Fibroblast of lung (primary cell): ENCODE measurements around the gene VKORC1L1. TPM values are rescaled to one million over a fixed set of nuclear protein-coding genes. Genes with fewer than 3 reads are reported as not detected.

Experiments
- DNase-seq, 2 donors: peaks; one replicate each; pipeline versions ENCODE4 v3.0.0 to v3.0.0-alpha.2; 2010; ENCODE audit warnings: low read depth in 2 of 2
- H2AFZ ChIP-seq: 2 replicates; pipeline ENCODE4 v1.5.1; 2012; ENCODE audit warnings: low read length, control low read depth, inconsistent platforms
- H3K27ac ChIP-seq: 2 replicates; pipeline ENCODE4 v1.5.1; 2011; ENCODE audit warnings: low read length, control low read depth; ENCODE audit not compliant: insufficient read depth
- H3K27me3 ChIP-seq: 2 replicates; pipeline ENCODE4 v1.5.1; 2011; ENCODE audit warnings: mild to moderate bottlenecking, low read length; ENCODE audit not compliant: control insufficient read depth, insufficient read depth
- H3K36me3 ChIP-seq: 2 replicates; pipeline ENCODE4 v1.5.1; 2011; ENCODE audit warnings: low read length; ENCODE audit not compliant: control insufficient read depth, insufficient read depth
- H3K4me1 ChIP-seq: 2 replicates; pipeline ENCODE4 v1.5.1; 2011; ENCODE audit warnings: low read length; ENCODE audit not compliant: control insufficient read depth, insufficient read depth; ENCODE audit errors: extremely low read depth
- H3K4me2 ChIP-seq: 2 replicates; pipeline ENCODE4 v1.5.1; 2011; ENCODE audit warnings: low read length, control low read depth; ENCODE audit not compliant: insufficient read depth; ENCODE audit errors: extremely low read depth
- H3K4me3 ChIP-seq, 4 experiments: fragments of 200-600 bp in 1 of 4; sonication (generic) in 1 of 4; replicated peaks in 1 of 4; 2 replicates each; pipeline ENCODE4 v1.5.1; 2011 to 2016; ENCODE audit warnings: low read length in 4 of 4, low read depth in 3 of 4, mild to moderate bottlenecking in 3 of 4, control low read depth in 2 of 4, inconsistent platforms in 1 of 4, mixed read lengths in 1 of 4; ENCODE audit not compliant: insufficient read depth in 1 of 4; ENCODE audit errors: control extremely low read depth in 1 of 4
- H3K79me2 ChIP-seq: 2 replicates; pipeline ENCODE4 v1.5.1; 2012; ENCODE audit warnings: mild to moderate bottlenecking, low read length, inconsistent platforms; ENCODE audit not compliant: control insufficient read depth, insufficient read depth
- H3K9ac ChIP-seq: 2 replicates; pipeline ENCODE4 v1.5.1; 2011; ENCODE audit warnings: mild to moderate bottlenecking, low read length, control low read depth; ENCODE audit not compliant: insufficient read depth
- H3K9me3 ChIP-seq: 2 replicates; pipeline ENCODE4 v1.5.1; 2012; ENCODE audit warnings: low read depth, low read length; ENCODE audit not compliant: control insufficient read depth, insufficient read depth
- H4K20me1 ChIP-seq: 2 replicates; pipeline ENCODE4 v1.5.1; 2011; ENCODE audit warnings: low read length; ENCODE audit not compliant: control insufficient read depth, insufficient read depth; ENCODE audit errors: extremely low read depth
- EZH2 ChIP-seq: IDR thresholded peaks from 2 replicates; pipeline ENCODE4 v1.5.1; 2012; ENCODE audit warnings: low read length, control low read depth, mild to moderate bottlenecking; ENCODE audit errors: missing control alignments
- polyA plus RNA-seq, 2 donors: library from polyadenylated mRNA; depleted of rRNA in 1 of 2; stranded (reverse) in 1 of 2; unstranded in 1 of 2; fragments of >200 nt; gene quantifications; 2 replicates each; pipeline ENCODE4 v1.2.1, GENCODE V29; 2011 to 2012; ENCODE audit warnings: missing spikeins in 1 of 2
- total RNA-seq: library from RNA; depleted of rRNA; stranded (reverse); fragments of >200 nt; gene quantifications from 2 replicates; pipeline ENCODE4 v1.2.1, GENCODE V29; 2014
- TF ChIP-seq, protein P1 (sequence below), 2 donors: IDR thresholded peaks in 1 of 2; conservative IDR thresholded peaks in 1 of 2; 1 replicate in 1 of 2; 2 replicates in 1 of 2; pipeline ENCODE4 v1.5.1; 2011 to 2012; ENCODE audit warnings: low read length in 2 of 2, control low read depth in 1 of 2, inconsistent platforms in 1 of 2, low read depth in 1 of 2, mild to moderate bottlenecking in 1 of 2

The VKORC1L1 gene
- total and polyA plus RNA-seq, 2 donors (not counting 1 experiment from before 2014, with no cell fraction given) = 12.7 to 24.2 TPM

DNA sequence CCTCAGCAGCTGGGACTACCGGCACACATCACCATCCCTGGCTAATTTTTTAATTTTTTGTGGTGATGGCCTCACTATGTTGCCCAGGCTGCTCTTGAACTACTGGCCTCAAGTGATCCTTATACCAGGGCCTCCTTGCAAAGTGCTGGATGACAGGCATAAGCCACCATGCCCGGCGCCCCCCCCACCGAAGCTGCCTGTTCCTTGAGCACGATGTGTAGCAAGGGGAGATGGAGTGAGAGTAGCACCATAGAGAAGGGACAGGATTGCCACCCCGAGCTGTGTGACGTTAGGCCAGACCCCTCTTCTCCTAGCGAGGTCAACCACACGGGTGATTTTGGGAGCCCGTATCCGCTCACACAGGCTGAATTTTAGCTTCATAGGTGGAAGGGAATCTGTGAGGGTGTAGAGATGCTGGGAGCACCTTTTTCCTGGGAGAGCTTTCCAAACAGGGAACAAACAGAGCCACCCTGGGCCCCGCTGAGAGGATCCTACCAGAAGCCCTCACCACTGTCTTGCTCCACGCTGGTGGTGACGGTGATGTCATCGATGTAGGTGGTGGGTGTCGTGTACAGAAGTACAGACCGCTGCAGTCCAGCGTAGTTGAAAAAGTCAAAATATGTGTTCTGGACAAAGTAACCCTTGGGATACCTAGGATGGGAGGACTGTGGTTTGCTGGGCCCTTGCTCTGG lies 106.2 kb downstream of the VKORC1L1 start:
- H3K27ac ChIP-seq = no peak overlapping the region
- no peaks in the 10 kb centered on the region for H4K20me1 ChIP-seq
- no peak overlapping the region for H3K4me2 ChIP-seq
- TF ChIP-seq EZH2 = no peak
- TF ChIP-seq, protein P1, sequence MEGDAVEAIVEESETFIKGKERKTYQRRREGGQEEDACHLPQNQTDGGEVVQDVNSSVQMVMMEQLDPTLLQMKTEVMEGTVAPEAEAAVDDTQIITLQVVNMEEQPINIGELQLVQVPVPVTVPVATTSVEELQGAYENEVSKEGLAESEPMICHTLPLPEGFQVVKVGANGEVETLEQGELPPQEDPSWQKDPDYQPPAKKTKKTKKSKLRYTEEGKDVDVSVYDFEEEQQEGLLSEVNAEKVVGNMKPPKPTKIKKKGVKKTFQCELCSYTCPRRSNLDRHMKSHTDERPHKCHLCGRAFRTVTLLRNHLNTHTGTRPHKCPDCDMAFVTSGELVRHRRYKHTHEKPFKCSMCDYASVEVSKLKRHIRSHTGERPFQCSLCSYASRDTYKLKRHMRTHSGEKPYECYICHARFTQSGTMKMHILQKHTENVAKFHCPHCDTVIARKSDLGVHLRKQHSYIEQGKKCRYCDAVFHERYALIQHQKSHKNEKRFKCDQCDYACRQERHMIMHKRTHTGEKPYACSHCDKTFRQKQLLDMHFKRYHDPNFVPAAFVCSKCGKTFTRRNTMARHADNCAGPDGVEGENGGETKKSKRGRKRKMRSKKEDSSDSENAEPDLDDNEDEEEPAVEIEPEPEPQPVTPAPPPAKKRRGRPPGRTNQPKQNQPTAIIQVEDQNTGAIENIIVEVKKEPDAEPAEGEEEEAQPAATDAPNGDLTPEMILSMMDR (conservative IDR thresholded peaks at IDR 0.05 in 1 of 2, IDR thresholded peaks at IDR 0.05 in 1 of 2; ENCODE audit: low read depth in 1 of 2, low read length in 2 of 2) = no peak
- H3K36me3 ChIP-seq = peaks cover 15% of the 10 kb centered on the region
- H2AFZ ChIP-seq = no peak overlapping the region
- H3K79me2 ChIP-seq = peaks cover 19% of the 10 kb centered on the region
- no peak overlapping the region for H3K9ac ChIP-seq
- H3K4me1 ChIP-seq = peaks cover 6% of the 10 kb centered on the region
- no peak overlapping the region for H3K4me3 ChIP-seq
- H3K9me3 ChIP-seq = no peaks in the 10 kb centered on the region
- H3K27me3 ChIP-seq = no peaks in the 10 kb centered on the region
- no peak for DNase-seq

DNA sequence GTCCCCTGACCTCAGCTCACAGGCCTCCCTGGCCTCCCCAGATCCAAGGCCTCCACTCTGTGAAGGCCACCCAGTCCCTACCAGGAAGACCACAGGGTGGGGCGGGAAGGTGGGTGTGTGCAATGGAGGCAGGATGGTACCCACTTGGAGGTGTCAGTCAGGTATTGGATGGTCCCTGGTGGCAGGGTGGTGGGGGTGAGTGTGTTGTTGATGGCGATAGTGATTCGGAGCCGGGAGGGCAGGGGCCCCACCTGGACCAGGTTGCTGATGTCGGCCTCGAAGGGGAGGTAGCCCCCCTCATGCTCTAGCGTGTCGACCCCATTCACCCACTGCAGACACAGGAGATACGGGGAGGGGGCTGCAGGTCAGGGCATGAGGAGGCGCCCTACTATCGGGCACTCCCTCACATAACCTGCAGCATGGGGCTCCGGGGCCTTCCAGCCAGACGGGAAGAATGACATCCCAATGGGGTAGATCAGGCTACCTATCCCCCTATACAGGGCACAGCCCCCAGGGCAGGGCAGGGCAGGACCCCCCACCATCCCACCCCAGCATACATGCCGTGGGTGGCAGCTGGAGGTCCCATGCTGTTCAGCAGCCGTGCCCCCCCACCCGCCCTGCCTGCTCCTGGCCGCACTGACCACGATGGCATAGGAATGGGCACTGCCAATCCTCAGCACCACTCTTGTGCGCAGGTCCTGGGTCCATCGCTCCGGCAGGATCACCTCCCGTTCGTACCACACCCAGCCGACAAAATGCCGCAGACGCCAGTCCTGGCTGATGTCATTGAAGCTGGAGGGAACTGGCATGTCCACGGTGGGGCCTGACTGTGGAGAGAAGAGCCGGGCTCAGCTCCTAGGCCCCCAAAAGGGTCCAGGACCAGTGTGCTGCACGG lies 107.0 kb downstream of the VKORC1L1 start:
- Histone ChIP-seq H2AFZ (no peak overlapping the region), H4K20me1 (no peaks in the 10 kb centered on the region), H3K9ac (no peak overlapping the region), H3K27me3 (no peaks in the 10 kb centered on the region), H3K4me3 (no peak overlapping the region), H3K9me3 (no peaks in the 10 kb centered on the region), H3K79me2 (peaks cover 19% of the 10 kb centered on the region), H3K36me3 (peaks cover 8% of the 10 kb centered on the region), H3K4me2 (peak overlapping the region; percentile 83), H3K27ac (peak overlapping the region; percentile 53), H3K4me1 (peaks cover 6% of the 10 kb centered on the region)
- no peak for DNase-seq
- no peak for TF ChIP-seq EZH2
- TF ChIP-seq, protein P1 (conservative IDR thresholded peaks at IDR 0.05 in 1 of 2, IDR thresholded peaks at IDR 0.05 in 1 of 2; ENCODE audit: low read depth in 1 of 2, low read length in 2 of 2) = no peak
